ENCODE results near the gene IGF1R.

The IGF1R gene

DNA sequence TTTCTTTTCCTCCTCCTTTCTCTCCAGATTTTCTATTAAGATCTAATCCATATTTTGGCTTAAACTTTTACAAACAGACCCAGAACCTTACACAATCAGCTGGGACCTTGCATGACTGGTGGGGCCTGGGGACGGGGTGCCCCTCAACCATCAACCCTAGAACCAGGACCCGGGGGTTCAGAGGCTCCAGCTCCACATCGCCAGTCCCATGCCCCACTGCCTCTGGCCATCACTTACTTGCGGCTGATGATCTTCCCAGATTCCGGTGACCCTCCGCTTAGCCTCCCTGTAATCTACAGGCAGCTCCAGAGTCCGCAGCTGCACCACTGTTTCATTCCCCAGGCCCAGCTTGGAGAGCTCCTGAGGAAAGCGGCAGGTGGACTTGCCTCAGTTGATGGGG is 322.5 kb downstream of the IGF1R start:
- Histone ChIP-seq H3K4me2 (ENCODE audit: insufficient read depth, low read length) (no peak overlapping the region), H3K27me3 (ENCODE audit: insufficient read depth, low read length, poor library complexity) (no peaks in the 10 kb centered on the region), H2AFZ (ENCODE audit: low read depth, low read length) (no peak overlapping the region), H3K36me3 (ENCODE audit: insufficient read depth, low read length) (no peaks in the 10 kb centered on the region), H3K27ac (ENCODE audit: low read length) (no peak overlapping the region), H3K4me1 (ENCODE audit: insufficient read depth, low read length) (peaks cover 6% of the 10 kb centered on the region; the same call in 1 of the 2 replicates), H3K9me3 (ENCODE audit: insufficient read depth, low read length, severe bottlenecking) (no peaks in the 10 kb centered on the region), H3K9ac (ENCODE audit: low read depth, low read length) (no peak overlapping the region), H3K4me3 (ENCODE audit: low read depth in 1 of 2, low read length in 2 of 2) (no peak overlapping the region), H3K79me2 (ENCODE audit: insufficient read depth, low read length) (no peaks in the 10 kb centered on the region), H4K20me1 (ENCODE audit: insufficient read depth, low read length) (no peaks in the 10 kb centered on the region)
- ATAC-seq (ENCODE audit: insufficient read depth, low read depth): no peak
- no peak for TF ChIP-seq EZH2 (IDR thresholded peaks at IDR 0.05; ENCODE audit: borderline replicate concordance, low read depth, low read length, severe bottlenecking)
- TF ChIP-seq, protein P1, sequence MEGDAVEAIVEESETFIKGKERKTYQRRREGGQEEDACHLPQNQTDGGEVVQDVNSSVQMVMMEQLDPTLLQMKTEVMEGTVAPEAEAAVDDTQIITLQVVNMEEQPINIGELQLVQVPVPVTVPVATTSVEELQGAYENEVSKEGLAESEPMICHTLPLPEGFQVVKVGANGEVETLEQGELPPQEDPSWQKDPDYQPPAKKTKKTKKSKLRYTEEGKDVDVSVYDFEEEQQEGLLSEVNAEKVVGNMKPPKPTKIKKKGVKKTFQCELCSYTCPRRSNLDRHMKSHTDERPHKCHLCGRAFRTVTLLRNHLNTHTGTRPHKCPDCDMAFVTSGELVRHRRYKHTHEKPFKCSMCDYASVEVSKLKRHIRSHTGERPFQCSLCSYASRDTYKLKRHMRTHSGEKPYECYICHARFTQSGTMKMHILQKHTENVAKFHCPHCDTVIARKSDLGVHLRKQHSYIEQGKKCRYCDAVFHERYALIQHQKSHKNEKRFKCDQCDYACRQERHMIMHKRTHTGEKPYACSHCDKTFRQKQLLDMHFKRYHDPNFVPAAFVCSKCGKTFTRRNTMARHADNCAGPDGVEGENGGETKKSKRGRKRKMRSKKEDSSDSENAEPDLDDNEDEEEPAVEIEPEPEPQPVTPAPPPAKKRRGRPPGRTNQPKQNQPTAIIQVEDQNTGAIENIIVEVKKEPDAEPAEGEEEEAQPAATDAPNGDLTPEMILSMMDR (IDR thresholded peaks at IDR 0.05; ENCODE audit: borderline replicate concordance, extremely low read depth, low read length, poor library complexity, severe bottlenecking): no peak
- no peak for DNase-seq

DNA sequence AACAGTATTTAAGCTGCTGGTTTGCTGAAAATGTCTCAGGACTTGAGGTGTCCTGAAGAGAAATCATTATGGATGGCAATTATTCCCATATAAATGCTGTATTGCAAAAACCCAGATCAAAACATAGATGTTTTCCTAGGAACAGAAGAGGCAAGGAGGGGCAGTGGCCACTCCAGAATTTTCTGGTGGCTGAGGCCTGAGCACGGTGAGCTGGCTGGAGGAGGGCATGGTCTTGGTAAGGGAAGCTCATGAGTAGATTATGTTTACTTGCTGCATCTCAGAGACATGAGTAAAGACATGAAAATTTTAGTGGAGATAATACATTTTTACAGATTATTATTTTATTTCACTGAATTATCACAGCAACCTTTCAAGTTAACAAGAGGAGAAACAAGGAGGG is 328.2 kb downstream of the IGF1R start:
- Histone ChIP-seq H3K27me3 (ENCODE audit: insufficient read depth, low read length, poor library complexity) (no peaks in the 10 kb centered on the region), H3K9ac (ENCODE audit: low read depth, low read length) (no peak overlapping the region), H2AFZ (ENCODE audit: low read depth, low read length) (no peak overlapping the region), H3K27ac (ENCODE audit: low read length) (no peak overlapping the region), H3K79me2 (ENCODE audit: insufficient read depth, low read length) (no peaks in the 10 kb centered on the region), H3K4me1 (ENCODE audit: insufficient read depth, low read length) (no peaks in the 10 kb centered on the region; the same call in 1 of the 2 replicates), H3K9me3 (ENCODE audit: insufficient read depth, low read length, severe bottlenecking) (no peaks in the 10 kb centered on the region), H3K36me3 (ENCODE audit: insufficient read depth, low read length) (no peaks in the 10 kb centered on the region), H4K20me1 (ENCODE audit: insufficient read depth, low read length) (no peaks in the 10 kb centered on the region), H3K4me3 (ENCODE audit: low read depth in 1 of 2, low read length in 2 of 2) (no peak overlapping the region), H3K4me2 (ENCODE audit: insufficient read depth, low read length) (no peak overlapping the region)
- DNase-seq (no peak), ATAC-seq (ENCODE audit: insufficient read depth, low read depth) (no peak)
- TF ChIP-seq, protein P1 (IDR thresholded peaks at IDR 0.05; ENCODE audit: borderline replicate concordance, extremely low read depth, low read length, poor library complexity, severe bottlenecking): no peak
- no peak for TF ChIP-seq EZH2 (IDR thresholded peaks at IDR 0.05; ENCODE audit: borderline replicate concordance, low read depth, low read length, severe bottlenecking)

DNA sequence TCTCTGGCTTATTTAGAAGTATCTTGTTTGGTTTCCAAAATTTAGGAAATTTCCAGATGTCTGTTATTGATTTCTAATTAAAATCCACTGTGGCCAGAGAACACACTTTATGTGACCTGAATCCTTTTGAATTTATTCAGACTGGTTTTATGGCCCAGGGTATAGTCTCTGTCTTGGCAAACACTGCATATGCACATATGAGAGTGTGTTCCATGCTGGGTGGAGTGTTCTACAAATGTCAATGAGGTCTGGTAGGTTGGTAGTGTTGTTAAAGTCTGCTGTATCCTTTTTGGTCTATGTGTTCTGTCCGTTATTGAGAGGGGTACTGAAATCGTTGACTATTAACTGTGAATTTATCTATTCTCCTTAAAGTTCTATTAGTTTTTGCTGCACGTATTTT is 329.1 kb downstream of the IGF1R start:
- no peaks in the 10 kb centered on the region for H3K27me3 ChIP-seq (ENCODE audit: insufficient read depth, low read length, poor library complexity)
- no peak overlapping the region for H3K4me2 ChIP-seq (ENCODE audit: insufficient read depth, low read length)
- no peaks in the 10 kb centered on the region for H3K79me2 ChIP-seq (ENCODE audit: insufficient read depth, low read length)
- no peak overlapping the region for H3K9ac ChIP-seq (ENCODE audit: low read depth, low read length)
- H3K4me3 ChIP-seq (ENCODE audit: low read depth in 1 of 2, low read length in 2 of 2): no peak overlapping the region
- DNase-seq (no peak), ATAC-seq (ENCODE audit: insufficient read depth, low read depth) (no peak)
- no peak overlapping the region for H2AFZ ChIP-seq (ENCODE audit: low read depth, low read length)
- H3K27ac ChIP-seq (ENCODE audit: low read length): no peak overlapping the region
- H3K36me3 ChIP-seq (ENCODE audit: insufficient read depth, low read length): no peaks in the 10 kb centered on the region
- no peaks in the 10 kb centered on the region for H3K4me1 ChIP-seq (ENCODE audit: insufficient read depth, low read length)
- no peaks in the 10 kb centered on the region for H3K9me3 ChIP-seq (ENCODE audit: insufficient read depth, low read length, severe bottlenecking)
- TF ChIP-seq, protein P1 (IDR thresholded peaks at IDR 0.05; ENCODE audit: borderline replicate concordance, extremely low read depth, low read length, poor library complexity, severe bottlenecking): no peak
- TF ChIP-seq EZH2 (IDR thresholded peaks at IDR 0.05; ENCODE audit: borderline replicate concordance, low read depth, low read length, severe bottlenecking): no peak
- H4K20me1 ChIP-seq (ENCODE audit: insufficient read depth, low read length): no peaks in the 10 kb centered on the region

DNA sequence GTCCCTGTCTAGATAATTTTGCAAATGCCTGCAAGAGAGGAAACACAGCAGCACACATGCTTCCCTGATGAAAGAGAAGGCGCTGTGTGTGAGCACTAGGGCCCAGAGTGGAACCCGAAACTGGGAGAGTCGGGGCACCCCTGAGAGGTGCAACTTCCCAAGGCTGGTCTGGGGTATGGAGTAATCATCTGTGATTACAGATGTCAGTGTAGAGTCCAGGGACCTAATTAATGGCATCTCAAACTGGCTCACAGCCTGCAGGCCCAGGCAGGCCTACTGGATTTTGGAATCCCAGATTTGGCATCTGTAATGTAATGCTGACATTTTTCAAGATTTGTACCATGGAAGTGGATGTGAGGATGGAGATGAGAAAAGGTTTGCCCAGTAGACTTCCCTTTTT is 329.8 kb downstream of the IGF1R start:
- no peaks in the 10 kb centered on the region for H3K27me3 ChIP-seq (ENCODE audit: insufficient read depth, low read length, poor library complexity)
- H3K79me2 ChIP-seq (ENCODE audit: insufficient read depth, low read length): no peaks in the 10 kb centered on the region
- no peak overlapping the region for H3K4me2 ChIP-seq (ENCODE audit: insufficient read depth, low read length)
- H3K9ac ChIP-seq (ENCODE audit: low read depth, low read length): no peak overlapping the region
- no peaks in the 10 kb centered on the region for H3K4me1 ChIP-seq (ENCODE audit: insufficient read depth, low read length)
- H3K9me3 ChIP-seq (ENCODE audit: insufficient read depth, low read length, severe bottlenecking): no peaks in the 10 kb centered on the region
- TF ChIP-seq EZH2 (IDR thresholded peaks at IDR 0.05; ENCODE audit: borderline replicate concordance, low read depth, low read length, severe bottlenecking): no peak
- TF ChIP-seq, protein P1 (IDR thresholded peaks at IDR 0.05; ENCODE audit: borderline replicate concordance, extremely low read depth, low read length, poor library complexity, severe bottlenecking): no peak
- no peaks in the 10 kb centered on the region for H3K36me3 ChIP-seq (ENCODE audit: insufficient read depth, low read length)
- no peaks in the 10 kb centered on the region for H4K20me1 ChIP-seq (ENCODE audit: insufficient read depth, low read length)
- no peak for ATAC-seq (ENCODE audit: insufficient read depth, low read depth)
- H2AFZ ChIP-seq (ENCODE audit: low read depth, low read length): no peak overlapping the region
- DNase-seq: no peak
- H3K4me3 ChIP-seq (ENCODE audit: low read depth in 1 of 2, low read length in 2 of 2): no peak overlapping the region
- no peak overlapping the region for H3K27ac ChIP-seq (ENCODE audit: low read length)

All from DND-41 (cell line).